NCI-H446 (cell line): ENCODE results near the gene TOMM40L.
A peak's percentile ranks its signal among the peaks of the same experiment; 100 is the strongest.

ENCODE experiments used
- DNase-seq, 2 experiments: peaks; one replicate each; lab custom pipeline; 2025; lab: John Stamatoyannopoulos, UW

Gene TOMM40L

DNA sequence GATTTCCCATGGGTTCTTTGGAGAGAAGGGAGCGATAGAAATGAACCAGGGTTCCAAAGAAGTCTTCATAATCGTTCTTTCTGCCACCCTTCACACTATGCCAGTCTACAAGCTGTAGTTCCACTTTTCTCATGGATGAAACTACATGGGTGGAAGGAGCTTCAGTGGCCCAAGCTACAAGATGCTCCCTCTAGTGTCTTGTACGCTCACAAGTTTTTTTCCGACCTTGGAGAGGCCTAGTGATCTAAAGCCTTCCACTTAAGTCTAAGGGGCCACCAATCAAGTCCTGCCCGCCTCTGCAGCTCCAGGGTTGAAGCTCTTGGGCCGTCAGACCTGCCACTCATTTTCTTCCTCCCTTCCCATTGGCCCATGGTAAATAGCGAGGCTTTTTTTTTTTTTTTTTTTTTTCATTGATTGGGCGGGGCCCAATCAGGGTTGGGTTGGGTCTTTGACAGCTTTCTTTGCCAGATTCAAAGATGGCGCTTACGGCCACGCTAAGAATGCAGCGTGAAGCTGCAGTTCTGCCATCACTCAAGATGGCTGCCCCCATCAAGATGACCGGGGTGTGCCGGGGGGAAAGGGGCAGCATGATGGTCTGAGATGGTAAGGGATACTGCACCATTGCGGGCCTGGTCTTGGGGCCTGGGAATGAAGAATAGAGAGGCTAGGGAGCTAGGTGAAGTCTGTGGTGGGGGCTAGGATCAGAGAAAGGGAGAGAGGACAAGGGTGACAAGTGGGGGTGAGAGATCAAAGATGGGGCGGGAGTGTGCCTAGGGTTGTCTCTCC is at the start of gene TOMM40L:
Gene TOMM40L, plus strand, starts transcription at position 527 of the 786 bp plus-strand sequence. CDS start 430 bp downstream, outside the sequence.
- DNase-seq: peak; percentile 99 to 100

DNA sequence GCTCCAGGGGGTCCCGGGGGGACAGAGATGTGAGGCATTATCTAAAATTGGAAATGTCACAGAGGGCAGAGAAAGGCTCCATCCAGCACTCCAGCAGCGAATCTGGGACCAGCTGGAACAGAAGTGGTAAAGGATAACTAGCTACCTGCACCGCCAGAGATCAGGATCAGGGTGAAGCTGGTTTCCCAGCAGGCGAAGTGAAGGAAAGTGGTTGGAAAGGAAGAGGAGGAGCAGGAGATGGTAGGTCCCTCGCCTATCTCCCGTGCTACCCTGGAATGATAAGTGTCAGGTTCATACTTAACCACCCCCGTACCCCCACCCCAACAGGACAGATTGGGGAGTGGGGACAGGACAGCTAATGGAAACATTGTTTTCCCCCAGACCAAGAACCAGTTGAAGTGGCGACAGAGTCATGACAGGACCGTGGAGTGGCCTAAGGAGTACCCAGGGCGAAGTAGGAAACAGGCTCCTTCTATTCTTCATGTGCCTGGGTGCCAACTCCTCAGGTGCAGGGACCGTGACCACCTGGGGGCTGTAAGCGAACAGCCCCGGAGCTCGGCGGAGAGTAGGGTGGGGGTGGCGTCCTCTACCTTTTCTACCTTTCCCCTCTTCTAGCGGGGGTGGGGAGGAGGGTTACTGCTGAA is 49.3 kb upstream of the TOMM40L start:
- no peak for DNase-seq

DNA sequence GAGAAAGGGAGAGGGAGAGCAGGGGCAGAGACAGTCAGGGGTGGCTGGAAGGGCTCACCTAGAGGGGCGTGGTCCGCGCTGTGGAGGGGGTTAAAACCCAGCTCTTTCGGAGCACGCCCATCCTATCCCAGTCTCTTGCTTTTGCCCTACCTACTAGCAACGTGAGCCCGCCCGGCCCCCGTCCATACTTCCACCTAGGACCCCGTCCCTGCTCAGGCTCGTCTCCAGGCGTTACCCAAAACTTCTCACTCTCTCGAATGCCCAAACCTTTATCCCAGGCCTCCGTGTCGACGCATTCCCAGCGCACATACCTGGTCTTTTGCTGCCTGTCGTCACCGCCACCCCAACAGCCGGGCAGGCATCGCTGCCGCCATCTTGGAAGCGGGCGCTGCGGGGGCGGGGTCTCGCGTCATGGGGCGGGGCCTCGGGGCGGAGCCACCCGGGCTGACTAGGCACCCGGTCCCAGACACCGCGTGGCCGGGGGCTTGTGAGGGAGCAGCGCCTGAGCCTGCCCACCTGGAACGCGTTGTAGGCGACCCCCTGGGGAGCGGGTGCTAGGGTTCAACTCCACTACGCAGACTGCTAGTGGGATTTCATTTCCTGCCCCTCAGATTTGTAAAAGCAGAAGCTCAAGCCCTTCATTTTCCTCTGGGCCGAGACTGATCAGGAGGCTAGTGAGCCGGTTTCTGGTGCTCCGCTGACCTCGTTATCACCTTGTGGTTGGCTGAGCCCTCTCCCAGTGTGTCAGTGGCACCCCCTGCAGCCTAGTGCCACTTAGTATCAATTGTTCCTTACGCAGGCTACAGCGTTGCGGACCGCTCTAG is 48.5 kb upstream of the TOMM40L start, which contains the start of gene B4GALT3:
Gene B4GALT3, minus strand, starts transcription at position 396 of the 824 bp plus-strand sequence. CDS start 1,447 bp downstream, outside the sequence.
- peak; percentile 44 to 86 for DNase-seq

DNA sequence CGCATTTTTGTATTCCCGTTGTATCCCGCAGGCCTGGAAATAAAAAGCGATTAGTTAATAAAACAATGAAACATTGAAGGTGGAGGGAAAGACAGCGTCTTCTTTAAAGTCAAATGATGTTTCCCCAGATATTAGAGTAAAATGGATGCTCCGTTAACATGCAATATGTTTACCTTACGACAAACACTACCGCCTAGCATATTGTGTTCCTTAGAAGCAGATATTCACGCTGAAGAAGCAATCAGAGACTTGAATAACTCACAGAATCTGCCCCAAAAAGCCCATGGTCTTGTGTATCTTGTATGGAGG is 48.0 kb upstream of the TOMM40L start:
- no peak for DNase-seq

DNA sequence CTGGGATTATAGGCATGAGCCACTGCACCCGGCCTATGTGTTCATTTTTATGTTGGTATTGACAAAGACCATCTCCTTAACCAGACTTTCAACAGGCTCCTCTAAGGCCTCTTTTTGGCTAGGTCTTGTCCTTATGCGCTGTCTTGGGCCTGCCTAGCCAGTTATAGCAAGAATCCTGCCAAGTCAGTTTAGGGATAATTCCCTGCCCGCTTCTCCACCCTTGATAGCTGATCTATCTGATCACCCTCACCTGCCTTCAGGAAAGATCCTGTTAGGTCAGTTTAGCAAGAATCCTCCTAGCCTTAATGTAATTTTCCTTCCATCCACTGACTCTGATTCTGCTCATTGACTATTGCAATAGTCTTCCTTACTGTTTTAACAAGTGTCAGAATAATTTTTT is 46.2 kb upstream of the TOMM40L start:
- no peak for DNase-seq

DNA sequence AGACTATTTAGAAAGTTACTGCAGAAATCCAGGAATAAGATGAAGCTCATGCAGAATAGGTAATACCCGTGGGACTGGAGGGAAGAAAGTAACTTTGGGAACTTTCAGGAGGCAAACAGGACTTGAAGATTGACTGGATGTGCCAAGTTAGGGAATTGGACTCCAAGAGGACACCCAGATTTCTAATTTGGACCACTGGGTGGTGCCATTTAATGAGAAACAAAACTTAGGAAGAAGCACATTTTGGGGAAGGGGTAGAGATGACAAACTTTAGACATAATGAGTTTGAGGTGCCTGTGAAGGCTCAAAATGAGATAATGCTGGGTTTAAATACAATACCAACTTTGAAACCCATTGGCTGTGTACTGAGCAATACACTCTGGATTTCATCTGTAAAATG is 45.2 kb upstream of the TOMM40L start:
- peak; percentile 15 to 56 for DNase-seq

DNA sequence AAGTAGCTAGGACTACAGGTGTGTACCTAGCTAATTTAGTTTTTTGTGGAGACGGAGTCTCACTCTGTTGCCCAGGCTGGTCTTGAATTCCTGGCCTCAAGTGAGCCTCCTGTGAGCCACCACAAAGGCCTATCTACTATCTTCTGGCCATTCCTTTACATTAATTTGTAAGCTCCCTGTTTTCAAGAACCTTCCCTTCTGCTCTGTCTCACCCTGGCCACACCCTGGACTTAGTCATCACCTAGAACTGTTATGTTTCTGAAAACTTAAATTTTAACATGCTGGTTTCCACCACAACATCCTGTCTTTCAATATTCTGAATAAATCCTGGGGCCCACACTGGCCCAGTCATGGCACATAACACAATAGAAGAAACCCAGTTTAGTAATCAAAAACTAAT is 43.6 kb upstream of the TOMM40L start:
- no peak for DNase-seq

DNA sequence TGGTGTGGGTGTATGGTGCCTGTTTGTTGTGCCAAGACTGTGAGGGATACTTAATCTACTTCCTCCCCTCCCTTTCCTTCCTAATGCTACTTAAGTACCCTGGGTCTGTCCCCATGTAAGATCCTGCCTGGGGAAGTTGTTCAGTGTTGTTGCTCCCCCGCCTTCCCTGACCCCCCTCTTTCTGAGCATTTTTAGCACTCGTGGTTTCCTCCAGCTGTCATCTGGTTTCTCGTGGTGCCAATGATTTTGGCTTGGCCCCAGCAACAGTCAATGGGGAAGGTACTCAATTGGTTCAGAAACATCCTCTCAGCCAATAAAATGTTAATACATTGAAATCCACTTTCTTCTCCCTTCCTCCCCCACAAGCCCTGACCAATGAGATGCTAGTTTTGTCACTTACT is 40.6 kb upstream of the TOMM40L start:
- peak; percentile 91 to 96 for DNase-seq

DNA sequence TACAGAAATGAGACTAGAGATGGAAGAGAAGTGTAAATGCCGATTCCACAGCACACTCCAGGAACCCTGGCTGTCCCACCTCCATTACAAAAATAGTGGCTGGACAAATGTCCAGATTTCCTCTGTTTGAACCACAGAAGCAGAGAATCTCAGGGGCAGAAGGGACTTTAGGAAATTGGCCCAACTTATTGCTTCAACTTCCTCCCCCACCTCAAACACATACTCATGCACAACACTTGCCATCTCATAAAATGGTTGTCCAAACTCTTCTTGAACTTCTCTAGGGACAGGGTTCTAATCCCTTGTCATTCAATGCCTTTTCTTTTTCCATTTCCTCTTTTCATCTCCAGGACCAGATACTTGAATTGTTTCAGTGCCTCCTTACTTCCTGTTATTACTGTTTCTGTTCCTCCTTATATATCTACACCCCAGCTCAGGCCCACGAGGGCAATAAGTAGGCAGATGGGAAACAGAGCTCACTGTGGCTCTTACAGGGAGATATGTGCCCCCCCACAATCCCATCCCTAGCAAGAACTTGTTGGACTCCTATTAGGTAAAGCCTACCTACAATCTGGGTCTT is 40.0 kb upstream of the TOMM40L start:
- DNase-seq: no peak

DNA sequence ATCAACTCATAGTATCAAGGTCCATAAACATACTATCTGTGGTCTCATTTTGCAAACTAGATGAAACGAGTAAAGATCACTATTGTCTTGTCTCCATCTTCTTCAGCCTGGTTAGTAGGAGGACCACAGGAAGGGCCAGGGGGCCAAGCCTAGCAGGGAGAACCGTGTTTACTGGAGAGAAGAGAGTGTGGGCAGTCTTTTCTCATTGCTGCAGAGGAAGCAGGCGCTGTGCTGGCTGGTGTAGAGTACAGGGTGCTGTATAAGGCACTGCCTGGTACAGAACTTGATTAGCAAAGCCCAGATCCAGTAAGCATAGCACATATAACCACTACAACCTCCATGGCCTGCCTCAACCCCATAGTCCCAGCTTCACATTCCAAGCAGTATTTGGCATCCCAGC is 38.5 kb upstream of the TOMM40L start:
- no peak for DNase-seq

DNA sequence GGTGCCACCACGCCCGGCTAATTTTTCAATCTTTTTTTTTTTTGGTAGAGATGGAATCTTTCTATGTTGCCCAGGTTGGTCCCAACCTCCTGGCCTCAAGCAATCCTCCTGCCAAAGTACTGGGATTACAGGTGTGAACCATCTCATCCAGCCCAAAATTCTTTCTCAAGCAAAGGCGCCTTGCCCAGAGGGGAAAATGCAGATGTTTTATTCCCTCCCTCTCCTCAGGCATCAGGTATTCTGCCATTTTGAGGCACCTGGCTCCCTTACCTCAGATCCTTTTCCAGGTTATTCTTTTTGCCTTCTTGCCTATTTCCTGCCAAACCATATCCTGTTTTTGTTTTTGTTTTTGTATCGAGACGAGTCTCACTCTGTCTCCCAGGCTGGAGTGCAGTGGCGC is 37.5 kb upstream of the TOMM40L start:
- DNase-seq: no peak

DNA sequence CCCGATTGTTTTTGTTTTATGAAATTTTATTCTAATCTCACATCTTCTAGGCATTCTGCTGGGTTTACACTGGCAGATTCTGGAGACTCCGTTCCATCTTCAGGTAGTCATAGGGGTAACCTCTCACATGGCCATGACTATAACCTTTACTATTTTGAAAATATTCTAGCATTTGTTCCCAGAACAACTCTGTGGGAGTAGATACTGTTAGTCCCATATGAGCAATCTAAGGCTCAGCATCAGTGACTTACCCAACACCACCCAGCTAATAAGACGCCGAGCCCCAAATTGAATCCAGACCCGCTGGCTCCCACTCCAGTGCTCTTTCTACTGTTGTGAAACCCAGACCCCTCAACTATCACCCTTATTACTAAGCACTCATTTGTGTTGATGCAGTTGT is 36.8 kb upstream of the TOMM40L start:
- no peak for DNase-seq

DNA sequence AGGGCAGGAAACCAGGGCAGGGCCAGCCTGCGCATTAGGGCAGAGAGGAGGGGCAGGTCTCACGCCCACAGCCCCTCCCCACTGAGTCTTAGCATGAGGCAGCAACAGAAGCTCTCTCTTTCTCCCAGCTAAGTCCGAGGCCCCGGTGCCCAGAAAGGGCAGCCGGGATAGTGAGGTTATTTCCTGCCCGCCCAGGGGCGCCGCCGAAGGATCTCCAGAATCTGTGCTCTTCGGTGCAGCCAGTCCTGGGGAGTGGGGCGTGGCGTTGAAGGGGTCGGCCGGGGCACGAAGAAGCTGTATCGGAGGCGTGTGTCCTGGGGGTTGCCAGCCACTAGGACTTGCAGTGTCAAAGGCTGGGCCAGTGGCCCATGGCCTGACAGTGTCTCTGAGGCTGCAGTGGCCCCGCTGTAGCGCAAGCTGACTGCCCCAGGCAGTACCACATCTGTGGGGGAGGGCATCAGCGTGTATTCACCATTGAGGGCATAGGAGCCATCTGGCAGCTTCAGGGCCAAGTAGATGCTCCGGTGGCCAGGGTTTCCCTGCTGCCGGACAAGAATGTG is 34.8 kb upstream of the TOMM40L start:
- DNase-seq: no peak

DNA sequence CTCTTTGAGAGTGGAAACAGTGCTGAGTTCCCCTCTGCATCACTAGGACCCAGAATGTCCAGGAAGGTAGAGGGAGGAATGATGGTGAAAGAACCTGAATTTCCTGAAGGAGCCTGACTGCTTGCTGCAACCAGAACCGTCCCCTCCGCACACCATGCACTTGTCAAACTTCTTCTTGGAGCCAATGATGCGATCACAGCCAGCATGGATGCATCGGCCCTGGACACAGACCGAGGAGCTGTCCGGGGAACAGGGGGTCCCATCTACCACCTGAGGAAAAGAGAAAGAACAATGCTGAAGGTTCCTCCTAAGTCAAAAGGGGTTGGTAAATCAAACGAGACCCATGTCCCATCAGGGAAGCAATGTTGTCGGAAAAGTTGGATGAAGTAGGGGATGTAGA is 33.9 kb upstream of the TOMM40L start:
- DNase-seq: no peak

DNA sequence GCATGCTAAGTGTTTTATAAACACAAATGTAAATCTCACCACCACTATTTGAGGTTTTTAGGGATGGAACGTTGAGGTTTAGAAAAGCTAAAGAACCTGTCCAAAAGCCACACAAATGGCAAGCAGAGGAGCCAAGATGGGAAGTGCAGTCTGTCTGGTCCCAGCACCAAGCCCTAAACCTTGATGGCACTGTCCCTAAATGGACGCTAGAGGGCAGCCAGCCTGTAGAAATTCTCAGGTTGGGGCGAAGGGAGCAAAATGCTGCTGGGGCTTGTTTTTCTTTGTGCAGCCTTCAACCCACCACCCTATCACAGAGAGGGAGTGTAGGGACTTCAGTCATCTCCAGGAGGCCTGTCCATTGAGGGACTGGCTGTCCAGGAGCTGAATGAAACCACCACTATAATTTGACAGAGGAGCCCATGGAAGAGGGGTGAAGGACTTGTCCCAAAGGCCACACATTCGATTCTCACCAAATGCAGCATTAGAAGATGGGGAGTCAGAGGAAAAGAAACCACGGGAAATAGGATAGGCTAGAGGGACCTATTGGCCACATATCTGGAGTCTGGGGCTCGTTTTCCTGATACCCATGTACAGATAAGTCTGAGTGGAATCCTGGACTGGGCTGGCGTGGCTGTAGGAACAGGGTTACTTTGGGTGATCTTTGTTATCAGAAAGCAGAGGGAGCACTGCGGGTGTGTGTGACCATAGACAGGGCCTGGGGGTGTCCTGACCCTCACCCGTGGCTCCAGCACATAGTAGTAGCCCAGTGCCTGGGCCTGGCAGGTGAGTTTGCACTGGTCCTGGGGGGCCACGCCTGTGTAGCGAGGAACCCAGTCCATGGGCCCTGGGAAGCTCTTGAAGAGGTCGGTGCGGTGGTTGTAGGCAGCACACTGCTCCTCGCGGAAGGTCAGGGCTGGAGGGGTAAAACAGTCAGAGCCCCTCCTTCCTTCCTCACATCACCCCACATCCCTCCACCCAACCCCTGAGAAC is 33.1 kb upstream of the TOMM40L start:
- peak; percentile 64 to 80 for DNase-seq

DNA sequence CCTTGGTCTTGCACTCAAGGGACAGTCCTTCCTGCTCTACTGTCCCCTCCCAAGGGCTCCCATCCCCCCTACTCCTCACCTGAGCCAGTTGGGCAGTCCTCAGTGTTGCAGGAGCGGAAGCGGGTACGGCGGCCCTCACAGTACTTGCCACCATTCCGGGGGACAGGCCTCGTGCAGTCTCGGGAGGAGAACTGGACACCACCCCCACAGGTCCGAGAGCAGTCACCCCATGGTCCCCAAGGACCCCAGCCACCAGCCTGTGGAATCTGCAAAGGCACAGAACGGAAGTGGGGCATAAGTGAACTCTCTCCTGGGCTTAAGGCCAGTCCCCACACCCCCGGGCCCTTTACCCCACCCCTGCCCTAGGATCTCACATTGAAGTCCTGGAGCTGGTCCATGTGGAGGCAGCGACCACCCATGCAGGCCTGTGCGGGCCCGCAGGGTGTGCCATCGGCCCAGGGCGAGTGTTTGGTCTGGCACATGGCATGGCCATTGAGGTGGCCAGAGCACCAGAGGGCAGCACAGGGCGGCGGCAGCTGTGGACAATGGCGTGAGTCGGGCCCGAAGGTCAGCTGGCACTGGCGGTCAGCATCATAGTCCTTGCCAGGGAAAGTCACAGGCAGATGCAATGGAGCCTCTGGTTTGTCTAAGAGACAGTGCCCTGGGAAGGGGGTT is 32.2 kb upstream of the TOMM40L start:
- no peak for DNase-seq

DNA sequence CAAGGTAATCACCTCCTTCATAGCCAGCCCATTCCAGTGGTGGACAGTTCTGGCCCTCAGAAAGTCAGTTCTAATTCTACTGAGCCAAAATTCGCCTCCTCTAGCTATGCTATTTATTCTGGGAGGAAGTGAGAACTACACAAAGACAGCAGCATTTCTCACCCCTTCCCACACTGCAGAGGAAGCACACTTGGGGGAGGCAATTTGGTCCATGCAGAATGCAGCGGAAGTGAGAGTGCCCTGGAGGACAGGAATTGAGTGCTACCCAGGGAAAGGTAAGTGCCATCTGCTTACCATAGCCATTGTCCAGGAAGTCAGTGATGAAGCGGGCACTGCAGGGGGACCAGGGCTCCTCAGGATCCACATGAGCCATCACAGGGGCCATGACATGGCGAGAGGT is 30.7 kb upstream of the TOMM40L start:
- DNase-seq: no peak

DNA sequence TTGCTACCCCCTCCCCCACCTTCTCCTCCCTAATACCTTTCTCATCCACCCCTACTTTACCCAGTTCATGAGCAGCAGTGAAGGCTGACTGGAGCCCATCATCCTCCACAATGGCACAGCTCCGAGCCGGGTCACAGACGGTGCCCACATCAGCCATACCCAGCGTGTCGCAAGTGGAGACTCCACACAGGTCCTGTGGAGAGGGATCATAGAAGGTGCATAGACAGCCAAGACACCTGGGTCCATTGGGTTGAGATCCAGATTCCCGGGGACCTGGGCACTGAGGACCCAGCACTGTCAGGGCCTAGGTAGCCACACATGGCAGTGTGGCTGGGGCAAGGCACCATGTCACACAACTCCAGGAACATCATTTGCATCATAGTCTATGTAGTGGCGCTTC is 29.7 kb upstream of the TOMM40L start:
- DNase-seq: no peak

DNA sequence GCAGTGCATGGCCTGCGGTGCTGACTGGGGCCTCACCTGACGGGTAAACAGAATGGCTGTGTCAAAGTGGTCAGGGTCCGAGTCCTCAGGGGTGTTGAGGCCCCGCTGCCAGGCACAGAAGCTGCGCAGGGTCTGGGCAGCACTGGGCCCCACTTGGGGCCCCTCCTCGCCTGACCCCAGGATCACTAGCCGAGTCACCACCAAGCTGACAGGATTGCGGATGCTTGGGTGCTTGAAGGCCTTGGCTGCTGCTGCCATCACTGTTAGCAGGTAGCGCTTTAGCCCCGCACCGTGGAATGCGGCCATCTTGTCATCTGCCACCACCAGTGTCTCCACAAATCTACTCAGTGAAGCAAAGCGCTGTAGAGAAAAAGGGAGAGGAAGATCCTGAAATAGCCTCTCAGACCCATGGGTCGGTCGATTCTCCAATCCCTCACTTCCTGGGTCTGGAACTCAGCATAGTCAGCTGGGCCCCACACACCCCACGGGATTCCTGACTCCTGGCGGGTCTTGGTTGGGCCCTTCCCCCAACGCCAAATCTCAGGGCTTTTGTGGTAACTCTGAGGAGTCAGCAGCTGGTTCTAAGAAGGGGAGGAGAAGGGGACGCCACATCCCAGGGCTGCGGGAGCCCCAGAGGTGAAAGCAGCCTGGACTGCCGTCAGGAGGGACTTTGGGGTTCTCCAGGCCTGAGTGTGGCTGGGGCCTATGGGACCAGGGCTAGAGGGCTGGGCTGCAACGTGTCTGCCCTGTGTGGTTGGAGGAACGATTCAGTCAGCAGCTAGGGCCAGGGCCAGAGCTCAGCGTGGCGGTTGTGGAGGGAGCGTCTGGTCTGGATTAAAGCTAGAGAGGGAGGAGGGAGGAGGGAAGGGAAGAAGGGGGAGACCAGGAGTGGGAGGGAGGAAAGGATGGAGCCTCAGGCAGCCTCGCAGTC is 29.1 kb upstream of the TOMM40L start:
- DNase-seq: peak in 1 of 2 experiments; percentile 38
